Esophagus squamous epithelium (tissue), 5 donors: ENCODE data around the gene B9D2. TPM values are rescaled to one million over a fixed set of nuclear protein-coding genes. Genes with fewer than 3 reads are reported as not detected.
A peak's percentile ranks its signal among the peaks of the same experiment; 100 is the strongest.

Experiments
- DNase-seq: peaks from one replicate; lab custom pipeline; 2025; lab: John Stamatoyannopoulos, UW
- H3K27ac ChIP-seq, 4 donors: fragments of 200-600 bp; sonication (generic); one replicate each; pipeline ENCODE4 v1.5.1; 2016 to 2019; ENCODE audit warnings: mild to moderate bottlenecking in 1 of 4
- H3K27me3 ChIP-seq, 4 donors: fragments of 200-600 bp; sonication (generic); 1 replicate in 3 of 4; 2 replicates in 1 of 4; pipeline versions ENCODE4 v1.5.1 to v1.6.0; 2017 to 2021; ENCODE audit warnings: antibody characterized with exemption in 1 of 4
- H3K36me3 ChIP-seq, 3 donors: fragments of 200-600 bp; sonication (generic); one replicate each; pipeline ENCODE4 v1.5.1; 2016 to 2019
- H3K4me1 ChIP-seq, 3 donors: fragments of 200-600 bp; sonication (generic); one replicate each; pipeline ENCODE4 v1.5.1; 2017 to 2019
- H3K4me3 ChIP-seq, 4 donors: fragments of 200-600 bp; sonication (generic); 1 replicate in 3 of 4; 2 replicates in 1 of 4; pipeline ENCODE4 v1.5.1; 2016 to 2019; ENCODE audit warnings: mild to moderate bottlenecking in 2 of 4, moderate library complexity in 1 of 4
- H3K9me3 ChIP-seq, 3 donors: fragments of 200-600 bp; sonication (generic); one replicate each; pipeline ENCODE4 v1.5.1; 2016 to 2019
- CTCF ChIP-seq, 6 experiments: fragments of 450-650 bp in 4 of 6; fragments of 200-600 bp in 2 of 6; sonication (generic) in 2 of 6; IDR thresholded peaks; one replicate each; pipeline ENCODE4 v1.5.1; 2016 to 2019; ENCODE audit warnings: antibody characterized with exemption in 6 of 6, mild to moderate bottlenecking in 4 of 6, moderate library complexity in 4 of 6
- POLR2A ChIP-seq, 4 donors: fragments of 450-650 bp; IDR thresholded peaks; one replicate each; pipeline ENCODE4 v1.6.1; 2017; ENCODE audit warnings: antibody characterized with exemption in 4 of 4, mild to moderate bottlenecking in 4 of 4, moderate library complexity in 3 of 4
- WGBS, 2 donors: methylation state at CpG; one replicate each; pipeline ENCODE4 v1.1.5; 2018; 5-methylcytosine and 5-hydroxymethylcytosine counted together
- intact Hi-C: fragments of 100-400 bp; cut with DNase I; formaldehyde crosslinking; loops from one replicate; pipeline ENCODE4 v1.15.0; 2022
- total RNA-seq, 4 donors: library from RNA; depleted of rRNA; stranded (reverse); fragments of >200 nt; gene quantifications; one replicate each; pipeline ENCODE4 v1.1.0, GENCODE V29; 2016
- donor health status: DM: yes; HTN: yes; CAD: no.

Gene B9D2
- total RNA-seq, 4 donors from 2014 or later, result 2.5 to 4.6 (median 3.7) TPM

- H3K36me3 ChIP-seq, result peaks cover 0 to 34% (median 4%) of the 10 kb centered on the region in 3 donors
- TF ChIP-seq CTCF (IDR thresholded peaks at IDR 0.05) (no peak), POLR2A (IDR thresholded peaks at IDR 0.05) (no peak)
- DNase-seq, result no peak
- H3K4me1 ChIP-seq, result peaks cover 19 to 100% (median 43%) of the 10 kb centered on the region in 3 donors
- no peak overlapping the region for H3K4me3 ChIP-seq
- 90 to 100% methylated on average over 2 to 4 of the region's 6 CpGs for WGBS, 2 donors
- peak overlapping the region; percentile 67 to 96 (median 84) for H3K27ac ChIP-seq
- no peaks in the 10 kb centered on the region for H3K27me3 ChIP-seq
- intact Hi-C loops, result no loop called here
- no peaks in the 10 kb centered on the region for H3K9me3 ChIP-seq
Observed at GRCh38 chr19:41405776-41406175, 41.8 kb upstream of the B9D2 start.

- Histone ChIP-seq H3K4me3 (no peak overlapping the region), H3K27me3 (no peaks in the 10 kb centered on the region), H3K4me1 (peaks cover 21 to 99% (median 40%) of the 10 kb centered on the region in 3 donors), H3K36me3 (peaks cover 0 to 38% (median 0%) of the 10 kb centered on the region in 3 donors), H3K9me3 (no peaks in the 10 kb centered on the region), H3K27ac (peak overlapping the region in 3 of 4 donors; percentile 75 to 96 (median 80))
- WGBS, 2 donors, result 60 to 65% methylated on average over 10 to 12 of the region's 12 CpGs
- no peak for TF ChIP-seq CTCF (IDR thresholded peaks at IDR 0.05)
- TF ChIP-seq POLR2A (IDR thresholded peaks at IDR 0.05), result no peak
- intact Hi-C loops, result no loop called here
- no peak for DNase-seq
Observed at GRCh38 chr19:41403181-41403970, 39.4 kb upstream of the B9D2 start.

GRCh38 chr19:41402010-41402409, 38.1 kb upstream of the B9D2 start:
- Histone ChIP-seq H3K27me3 (no peaks in the 10 kb centered on the region), H3K4me3 (no peak overlapping the region), H3K4me1 (peaks cover 27 to 90% (median 41%) of the 10 kb centered on the region in 3 donors), H3K27ac (peak overlapping the region; percentile 68 to 96 (median 74)), H3K36me3 (peaks cover 0 to 35% (median 0%) of the 10 kb centered on the region in 3 donors), H3K9me3 (no peaks in the 10 kb centered on the region)
- TF ChIP-seq POLR2A (IDR thresholded peaks at IDR 0.05) (no peak), CTCF (IDR thresholded peaks at IDR 0.05) (no peak)
- 61 to 77% methylated on average over 3 of the region's 3 CpGs for WGBS, 2 donors
- no peak for DNase-seq
- intact Hi-C loops, result no loop called here

GRCh38 chr19:41401483-41401882, 37.5 kb upstream of the B9D2 start:
- TF ChIP-seq CTCF (IDR thresholded peaks at IDR 0.05), result no peak
- no peak for TF ChIP-seq POLR2A (IDR thresholded peaks at IDR 0.05)
- Histone ChIP-seq H3K4me1 (peaks cover 26 to 90% (median 45%) of the 10 kb centered on the region in 3 donors), H3K9me3 (no peaks in the 10 kb centered on the region), H3K27ac (peak overlapping the region; percentile 68 to 96 (median 74)), H3K4me3 (no peak overlapping the region), H3K36me3 (peaks cover 0 to 35% (median 0%) of the 10 kb centered on the region in 3 donors), H3K27me3 (no peaks in the 10 kb centered on the region)
- no peak for DNase-seq
- WGBS, 2 donors, result 66 to 73% methylated on average over 3 to 4 of the region's 4 CpGs
- intact Hi-C loops, result no loop called here

GRCh38 chr19:41399525-41399924, 35.6 kb upstream of the B9D2 start:
- H3K27ac ChIP-seq, result peak overlapping the region in 2 of 4 donors; percentile 96 to 100
- intact Hi-C loops, result no loop called here

More at GRCh38 chr19:41399525-41399924, 35.6 kb upstream of the B9D2 start:
- Histone ChIP-seq H3K4me3 (peak overlapping the region in 2 of 4 donors; percentile 83 to 100), H3K27me3 (no peaks in the 10 kb centered on the region), H3K9me3 (no peaks in the 10 kb centered on the region), H3K4me1 (peaks cover 18 to 86% (median 37%) of the 10 kb centered on the region in 3 donors), H3K36me3 (peaks cover 0 to 35% (median 0%) of the 10 kb centered on the region in 3 donors)
- 85 to 93% methylated on average over 2 of the region's 2 CpGs for WGBS, 2 donors
- DNase-seq, result no peak
- TF ChIP-seq POLR2A (IDR thresholded peaks at IDR 0.05) (no peak), CTCF (IDR thresholded peaks at IDR 0.05) (no peak)
